HEK293 (cell line): ENCODE measurements around the gene HSDL2.
A peak's percentile ranks its signal among the peaks of the same experiment; 100 is the strongest.

Experiments used
- KLF17 ChIP-seq: fragments of 450-650 bp; formaldehyde crosslinking; IDR thresholded peaks from 2 replicates; pipeline ENCODE4 v1.5.1; 2016; ENCODE audit warnings: missing biosample characterization, missing genetic modification characterization
- MZF1 ChIP-seq: fragments of 450-650 bp; formaldehyde crosslinking; IDR thresholded peaks from 2 replicates; pipeline ENCODE4 v1.5.1; 2017; ENCODE audit warnings: missing biosample characterization, missing genetic modification characterization, borderline replicate concordance
- OVOL3 ChIP-seq: fragments of 450-650 bp; formaldehyde crosslinking; IDR thresholded peaks from 2 replicates; pipeline ENCODE4 v1.5.1; 2016; ENCODE audit warnings: missing biosample characterization, missing genetic modification characterization
- REST ChIP-seq: fragments of 450-650 bp; formaldehyde crosslinking; IDR thresholded peaks from 2 replicates; pipeline ENCODE4 v1.5.1; 2016; ENCODE audit warnings: missing biosample characterization, missing genetic modification characterization
- SCRT2 ChIP-seq: fragments of 450-650 bp; formaldehyde crosslinking; IDR thresholded peaks from 2 replicates; pipeline ENCODE4 v1.5.1; 2016; ENCODE audit warnings: missing biosample characterization, missing genetic modification characterization
- ZBTB26 ChIP-seq: fragments of 450-650 bp; formaldehyde crosslinking; optimal IDR thresholded peaks from 2 replicates; pipeline ENCODE3; 2016; ENCODE audit warnings: missing biosample characterization, mild to moderate bottlenecking, missing genetic modification characterization
- ZBTB7A ChIP-seq: fragments of 450-650 bp; formaldehyde crosslinking; IDR thresholded peaks from 2 replicates; pipeline ENCODE4 v1.5.1; 2016; ENCODE audit warnings: low read depth, missing biosample characterization, missing genetic modification characterization
- ZEB2 ChIP-seq: fragments of 450-650 bp; formaldehyde crosslinking; IDR thresholded peaks from 2 replicates; pipeline ENCODE4 v1.5.1; 2016; ENCODE audit warnings: missing biosample characterization, missing genetic modification characterization
- ZFP3 ChIP-seq: fragments of 450-650 bp; formaldehyde crosslinking; IDR thresholded peaks from 2 replicates; pipeline ENCODE4 v1.5.1; 2016; ENCODE audit warnings: low read depth, missing biosample characterization, missing genetic modification characterization
- ZIC2 ChIP-seq: fragments of 450-650 bp; formaldehyde crosslinking; IDR thresholded peaks from 2 replicates; pipeline ENCODE4 v1.5.1; 2016; ENCODE audit warnings: missing biosample characterization, missing genetic modification characterization
- ZNF132 ChIP-seq: fragments of 450-650 bp; formaldehyde crosslinking; IDR thresholded peaks from 2 replicates; pipeline ENCODE4 v1.5.1; 2017; ENCODE audit warnings: missing biosample characterization, missing genetic modification characterization, borderline replicate concordance
- ZNF146 ChIP-seq: fragments of 450-650 bp; formaldehyde crosslinking; IDR thresholded peaks from 2 replicates; pipeline ENCODE4 v1.5.1; 2016; ENCODE audit warnings: missing biosample characterization, missing genetic modification characterization
- ZNF274 ChIP-seq, 2 experiments: fragments of 200-500 bp in 1 of 2; fragments of 450-650 bp in 1 of 2; sonication (Bioruptor generic) in 1 of 2; formaldehyde crosslinking in 1 of 2; IDR thresholded peaks; 2 replicates each; pipeline versions ENCODE4 v1.5.1 to v1.6.1; 2014 to 2016; ENCODE audit warnings: borderline replicate concordance in 1 of 2, inconsistent platforms in 1 of 2, low read length in 1 of 2, missing biosample characterization in 1 of 2, missing genetic modification characterization in 1 of 2
- ZNF366 ChIP-seq: fragments of 450-650 bp; formaldehyde crosslinking; conservative IDR thresholded peaks from 2 replicates; pipeline ENCODE4 v1.5.1; 2016; ENCODE audit warnings: missing biosample characterization, missing genetic modification characterization
- ZNF514 ChIP-seq: fragments of 450-650 bp; formaldehyde crosslinking; IDR thresholded peaks from 2 replicates; pipeline ENCODE4 v1.5.1; 2016; ENCODE audit warnings: missing biosample characterization, missing genetic modification characterization
- ZNF521 ChIP-seq: fragments of 450-650 bp; formaldehyde crosslinking; IDR thresholded peaks from 2 replicates; pipeline ENCODE4 v1.5.1; 2017; ENCODE audit warnings: missing biosample characterization, mild to moderate bottlenecking, missing genetic modification characterization
- ZNF544 ChIP-seq: fragments of 450-650 bp; formaldehyde crosslinking; IDR thresholded peaks from 2 replicates; pipeline ENCODE4 v1.5.0; 2017; ENCODE audit warnings: missing biosample characterization, missing genetic modification characterization
- ZNF548 ChIP-seq: fragments of 450-650 bp; formaldehyde crosslinking; IDR thresholded peaks from 2 replicates; pipeline ENCODE4 v1.5.1; 2016; ENCODE audit warnings: missing biosample characterization, missing genetic modification characterization
- ZNF558 ChIP-seq: fragments of 450-650 bp; formaldehyde crosslinking; IDR thresholded peaks from 2 replicates; pipeline ENCODE4 v1.5.1; 2016; ENCODE audit warnings: missing biosample characterization, missing genetic modification characterization
- ZNF571 ChIP-seq: fragments of 450-650 bp; formaldehyde crosslinking; IDR thresholded peaks from 2 replicates; pipeline ENCODE4 v1.5.0; 2017; ENCODE audit warnings: missing biosample characterization, missing genetic modification characterization
- ZNF629 ChIP-seq: fragments of 450-650 bp; formaldehyde crosslinking; IDR thresholded peaks from 2 replicates; pipeline ENCODE4 v1.5.1; 2017; ENCODE audit warnings: missing biosample characterization, missing genetic modification characterization
- ZNF660 ChIP-seq: fragments of 450-650 bp; IDR thresholded peaks from 2 replicates; pipeline ENCODE4 v1.5.1; 2018; ENCODE audit warnings: missing biosample characterization, mild to moderate bottlenecking, missing genetic modification characterization
- ZNF670 ChIP-seq: fragments of 450-650 bp; formaldehyde crosslinking; IDR thresholded peaks from 2 replicates; pipeline ENCODE4 v1.5.1; 2016; ENCODE audit warnings: missing biosample characterization, missing genetic modification characterization, low read depth
- ZNF677 ChIP-seq: fragments of 450-650 bp; IDR thresholded peaks from 2 replicates; pipeline ENCODE4 v1.5.0; 2018; ENCODE audit warnings: missing biosample characterization, mild to moderate bottlenecking, missing genetic modification characterization, moderate library complexity
- ZNF76 ChIP-seq: fragments of 450-650 bp; formaldehyde crosslinking; IDR thresholded peaks from 2 replicates; pipeline ENCODE4; 2016; ENCODE audit warnings: low read depth, missing biosample characterization, missing genetic modification characterization, borderline replicate concordance
- ZNF791 ChIP-seq: fragments of 450-650 bp; formaldehyde crosslinking; IDR thresholded peaks from 2 replicates; pipeline ENCODE4 v1.5.1; 2016; ENCODE audit warnings: missing biosample characterization, missing genetic modification characterization
- ZNF792 ChIP-seq: fragments of 450-650 bp; formaldehyde crosslinking; IDR thresholded peaks from 2 replicates; pipeline ENCODE4 v1.5.1; 2016; ENCODE audit warnings: missing biosample characterization, missing genetic modification characterization
- ZNF837 ChIP-seq: fragments of 450-650 bp; formaldehyde crosslinking; IDR thresholded peaks from 2 replicates; pipeline ENCODE4 v1.5.1; 2016; ENCODE audit warnings: missing biosample characterization, missing genetic modification characterization
- TF ChIP-seq, protein P1 (sequence below): fragments of 450-650 bp; formaldehyde crosslinking; IDR thresholded peaks from 2 replicates; pipeline ENCODE4 v1.5.1; 2016; ENCODE audit warnings: missing biosample characterization, missing genetic modification characterization, low read depth
- TF ChIP-seq, protein P2 (sequence below): fragments of 450-650 bp; formaldehyde crosslinking; IDR thresholded peaks from 2 replicates; pipeline ENCODE4 v1.5.1; 2016; ENCODE audit warnings: missing biosample characterization, missing genetic modification characterization

Gene HSDL2

GRCh38 chr9:112333639-112334431 is 46.1 kb upstream of the HSDL2 start (continued):
- TF ChIP-seq, protein P1, sequence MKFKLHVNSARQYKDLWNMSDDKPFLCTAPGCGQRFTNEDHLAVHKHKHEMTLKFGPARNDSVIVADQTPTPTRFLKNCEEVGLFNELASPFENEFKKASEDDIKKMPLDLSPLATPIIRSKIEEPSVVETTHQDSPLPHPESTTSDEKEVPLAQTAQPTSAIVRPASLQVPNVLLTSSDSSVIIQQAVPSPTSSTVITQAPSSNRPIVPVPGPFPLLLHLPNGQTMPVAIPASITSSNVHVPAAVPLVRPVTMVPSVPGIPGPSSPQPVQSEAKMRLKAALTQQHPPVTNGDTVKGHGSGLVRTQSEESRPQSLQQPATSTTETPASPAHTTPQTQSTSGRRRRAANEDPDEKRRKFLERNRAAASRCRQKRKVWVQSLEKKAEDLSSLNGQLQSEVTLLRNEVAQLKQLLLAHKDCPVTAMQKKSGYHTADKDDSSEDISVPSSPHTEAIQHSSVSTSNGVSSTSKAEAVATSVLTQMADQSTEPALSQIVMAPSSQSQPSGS (tag by site-specific recombination) = no peak
- TF ChIP-seq ZFP3 (tag by site-specific recombination) (no peak), ZNF132 (no peak), ZNF791 (no peak), SCRT2 (tag by site-specific recombination) (no peak), ZNF514 (tag by site-specific recombination) (no peak), ZNF660 (tag by site-specific recombination) (peak; percentile 22; the same call in 1 of the 2 replicates), ZNF792 (no peak), ZEB2 (tag by site-specific recombination) (peak; percentile 24; the same call in 1 of the 2 replicates), ZNF76 (tag by site-specific recombination) (no peak), ZNF677 (tag by site-specific recombination) (no peak), ZIC2 (tag by site-specific recombination) (no peak), ZBTB26 (tag by site-specific recombination) (no peak), ZNF521 (tag by site-specific recombination) (no peak), ZNF571 (no peak), ZNF548 (no peak), ZNF629 (no peak), ZNF274 (IDR thresholded peaks at IDR 0.05; ENCODE audit: low read length) (no peak), ZNF274 (tag by site-specific recombination; IDR thresholded peaks at IDR 0.05; ENCODE audit: borderline replicate concordance) (no peak), ZNF558 (tag by site-specific recombination) (no peak), ZNF670 (tag by site-specific recombination) (no peak), MZF1 (tag by site-specific recombination) (no peak), ZNF366 (tag by site-specific recombination) (no peak), REST (tag by site-specific recombination) (no peak), KLF17 (tag by site-specific recombination) (no peak), ZNF837 (tag by site-specific recombination) (no peak), OVOL3 (tag by site-specific recombination) (no peak), ZNF146 (tag by site-specific recombination) (no peak), ZNF544 (tag by site-specific recombination) (no peak), ZBTB7A (tag by site-specific recombination) (no peak)
- TF ChIP-seq, protein P2, sequence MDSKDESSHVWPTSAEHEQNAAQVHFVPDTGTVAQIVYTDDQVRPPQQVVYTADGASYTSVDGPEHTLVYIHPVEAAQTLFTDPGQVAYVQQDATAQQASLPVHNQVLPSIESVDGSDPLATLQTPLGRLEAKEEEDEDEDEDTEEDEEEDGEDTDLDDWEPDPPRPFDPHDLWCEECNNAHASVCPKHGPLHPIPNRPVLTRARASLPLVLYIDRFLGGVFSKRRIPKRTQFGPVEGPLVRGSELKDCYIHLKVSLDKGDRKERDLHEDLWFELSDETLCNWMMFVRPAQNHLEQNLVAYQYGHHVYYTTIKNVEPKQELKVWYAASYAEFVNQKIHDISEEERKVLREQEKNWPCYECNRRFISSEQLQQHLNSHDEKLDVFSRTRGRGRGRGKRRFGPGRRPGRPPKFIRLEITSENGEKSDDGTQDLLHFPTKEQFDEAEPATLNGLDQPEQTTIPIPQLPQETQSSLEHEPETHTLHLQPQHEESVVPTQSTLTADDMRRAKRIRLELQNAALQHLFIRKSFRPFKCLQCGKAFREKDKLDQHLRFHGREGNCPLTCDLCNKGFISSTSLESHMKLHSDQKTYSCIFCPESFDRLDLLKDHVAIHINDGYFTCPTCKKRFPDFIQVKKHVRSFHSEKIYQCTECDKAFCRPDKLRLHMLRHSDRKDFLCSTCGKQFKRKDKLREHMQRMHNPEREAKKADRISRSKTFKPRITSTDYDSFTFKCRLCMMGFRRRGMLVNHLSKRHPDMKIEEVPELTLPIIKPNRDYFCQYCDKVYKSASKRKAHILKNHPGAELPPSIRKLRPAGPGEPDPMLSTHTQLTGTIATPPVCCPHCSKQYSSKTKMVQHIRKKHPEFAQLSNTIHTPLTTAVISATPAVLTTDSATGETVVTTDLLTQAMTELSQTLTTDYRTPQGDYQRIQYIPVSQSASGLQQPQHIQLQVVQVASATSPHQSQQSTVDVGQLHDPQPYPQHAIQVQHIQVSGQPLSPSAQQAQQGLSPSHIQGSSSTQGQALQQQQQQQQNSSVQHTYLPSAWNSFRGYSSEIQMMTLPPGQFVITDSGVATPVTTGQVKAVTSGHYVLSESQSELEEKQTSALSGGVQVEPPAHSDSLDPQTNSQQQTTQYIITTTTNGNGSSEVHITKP = peak; percentile 81
